Epithelial cell of proximal tubule (primary cell): ENCODE measurements around the gene DKK3. TPM values are rescaled to one million over a fixed set of nuclear protein-coding genes. Genes with fewer than 3 reads are reported as not detected.

Experiments
- DNase-seq: peaks from one replicate; pipeline ENCODE4 v3.0.0-alpha.2; 2011; ENCODE audit warnings: low read depth
- H3K4me3 ChIP-seq: 2 replicates; pipeline ENCODE4 v1.5.1; 2011; ENCODE audit warnings: low read depth, mild to moderate bottlenecking, low read length
- total RNA-seq: library from RNA; depleted of rRNA; stranded (reverse); fragments of >200 nt; gene quantifications from 2 replicates; pipeline ENCODE4 v1.2.3, GENCODE V29; 2015
- TF ChIP-seq, protein P1 (sequence below): conservative IDR thresholded peaks from 2 replicates; pipeline ENCODE4 v1.5.1; 2012; ENCODE audit warnings: low read depth, mild to moderate bottlenecking, low read length

DKK3 gene
- total RNA-seq, 1 donor from 2014 or later: 133 TPM

DNA sequence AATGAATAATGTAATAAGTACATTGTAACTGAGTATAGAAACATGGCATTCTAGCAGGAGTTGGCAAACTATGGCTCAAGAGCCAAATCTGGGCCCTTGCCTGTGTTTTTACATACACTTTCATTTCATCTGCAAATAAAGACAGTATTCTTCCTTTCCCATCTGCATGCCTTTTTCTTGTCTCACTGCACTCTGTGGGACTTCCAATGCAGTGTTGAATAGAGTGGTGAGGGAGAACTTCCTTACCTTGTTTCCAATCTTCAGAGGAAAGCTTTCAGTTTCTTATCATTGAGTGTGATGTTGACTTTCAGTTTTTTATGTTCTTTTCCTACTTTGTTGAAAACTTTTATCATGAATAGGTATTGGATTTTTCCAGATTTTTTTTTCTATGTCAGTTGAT, 84.6 kb downstream of the DKK3 start:
- TF ChIP-seq, protein P1, sequence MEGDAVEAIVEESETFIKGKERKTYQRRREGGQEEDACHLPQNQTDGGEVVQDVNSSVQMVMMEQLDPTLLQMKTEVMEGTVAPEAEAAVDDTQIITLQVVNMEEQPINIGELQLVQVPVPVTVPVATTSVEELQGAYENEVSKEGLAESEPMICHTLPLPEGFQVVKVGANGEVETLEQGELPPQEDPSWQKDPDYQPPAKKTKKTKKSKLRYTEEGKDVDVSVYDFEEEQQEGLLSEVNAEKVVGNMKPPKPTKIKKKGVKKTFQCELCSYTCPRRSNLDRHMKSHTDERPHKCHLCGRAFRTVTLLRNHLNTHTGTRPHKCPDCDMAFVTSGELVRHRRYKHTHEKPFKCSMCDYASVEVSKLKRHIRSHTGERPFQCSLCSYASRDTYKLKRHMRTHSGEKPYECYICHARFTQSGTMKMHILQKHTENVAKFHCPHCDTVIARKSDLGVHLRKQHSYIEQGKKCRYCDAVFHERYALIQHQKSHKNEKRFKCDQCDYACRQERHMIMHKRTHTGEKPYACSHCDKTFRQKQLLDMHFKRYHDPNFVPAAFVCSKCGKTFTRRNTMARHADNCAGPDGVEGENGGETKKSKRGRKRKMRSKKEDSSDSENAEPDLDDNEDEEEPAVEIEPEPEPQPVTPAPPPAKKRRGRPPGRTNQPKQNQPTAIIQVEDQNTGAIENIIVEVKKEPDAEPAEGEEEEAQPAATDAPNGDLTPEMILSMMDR: no peak
- no peak for DNase-seq
- no peak overlapping the region for H3K4me3 ChIP-seq

DNA sequence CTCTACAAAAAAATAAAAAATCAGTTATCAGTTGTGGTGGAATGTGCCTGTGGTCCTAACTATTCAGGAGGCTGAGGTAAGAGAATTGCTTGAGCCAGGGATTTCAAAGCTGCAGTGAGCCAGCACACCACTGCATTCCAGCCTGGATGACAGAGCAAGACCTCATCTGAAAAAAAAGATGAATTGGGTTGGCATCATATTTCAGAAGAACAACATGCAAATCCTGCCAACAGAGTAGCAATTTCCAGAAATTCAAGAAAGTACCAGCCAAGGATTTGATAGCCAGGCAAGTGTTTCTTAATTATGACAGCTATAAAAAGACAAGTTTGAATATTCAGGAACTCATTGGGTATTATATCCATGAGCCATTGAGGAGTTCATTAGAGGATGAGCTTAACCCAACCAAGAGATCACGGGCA, 91.4 kb downstream of the DKK3 start:
- DNase-seq: no peak
- H3K4me3 ChIP-seq: no peak overlapping the region
- TF ChIP-seq, protein P1: no peak

DNA sequence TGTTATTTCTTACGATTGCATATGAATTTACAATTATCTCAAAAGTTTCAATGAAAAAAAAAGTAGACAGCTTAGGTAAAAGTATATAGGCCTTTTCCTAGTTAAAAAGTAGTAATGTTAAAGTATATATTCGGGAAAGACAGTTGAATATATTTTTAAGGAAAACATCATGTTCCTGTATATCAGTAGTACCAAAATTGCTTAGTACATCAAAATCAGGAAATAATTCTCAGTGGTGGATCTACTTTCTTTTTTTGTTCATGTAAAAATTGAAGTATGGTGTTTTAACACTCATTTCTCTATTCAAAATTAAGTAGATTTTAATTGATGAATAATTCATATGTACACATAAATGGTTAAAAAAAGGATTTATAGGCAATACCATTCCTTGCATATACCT, 92.8 kb downstream of the DKK3 start:
- TF ChIP-seq, protein P1: no peak
- no peak overlapping the region for H3K4me3 ChIP-seq
- no peak for DNase-seq

DNA sequence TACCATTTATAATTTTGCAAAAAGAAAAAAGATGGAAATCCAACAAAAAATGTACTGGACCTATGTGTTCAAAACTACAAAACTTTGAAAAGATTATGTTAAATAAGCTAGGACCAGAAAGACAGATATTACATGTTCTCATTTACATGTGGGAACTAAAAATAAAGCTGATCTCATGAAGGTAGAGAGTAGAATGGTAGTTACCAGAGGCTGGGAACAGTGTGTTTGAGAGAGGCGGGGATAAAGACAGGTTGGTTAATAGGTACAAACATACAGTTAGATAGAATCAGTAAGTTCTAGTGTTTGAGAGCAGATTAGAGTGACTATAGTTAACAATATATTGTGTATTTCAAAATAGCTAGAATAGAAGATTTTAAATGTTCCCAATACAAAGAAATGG, 95.0 kb downstream of the DKK3 start:
- DNase-seq: no peak
- no peak overlapping the region for H3K4me3 ChIP-seq
- TF ChIP-seq, protein P1: no peak

Other genes starting within 250 kb of the DKK3 start
- 21.3 and 32.6 TPM in 2 replicates for gene USP47, start 166.7 kb downstream of the DKK3 start, total RNA-seq
- 104 and 148 TPM in 2 replicates for gene MICAL2, start 102.0 kb upstream of the DKK3 start, total RNA-seq